DMS53 treated with DMSO at 0.1 percent for 48 hours (cell line): ENCODE results near the gene NME3.

Source experiments
- DNase-seq: peaks from one replicate; lab custom pipeline; 2025; ENCODE audit not compliant: unreplicated experiment; lab: John Stamatoyannopoulos, UW

The NME3 gene

GRCh38 chr16:1770328-1771187 is 785 bp downstream of the NME3 start:
- DNase-seq = peak; percentile 80

- DNase-seq = no peak
Measured at GRCh38 chr16:1769402-1770300, 1.7 kb downstream of the NME3 start.

GRCh38 chr16:1768767-1769401 is 2.5 kb downstream of the NME3 start:
- DNase-seq = no peak

- DNase-seq = no peak
Measured at GRCh38 chr16:1768061-1768766, 3.1 kb downstream of the NME3 start.

GRCh38 chr16:1767116-1767994 is 4.0 kb downstream of the NME3 start:
- no peak for DNase-seq

- DNase-seq = no peak
Measured at GRCh38 chr16:1766701-1767100, 4.6 kb downstream of the NME3 start.

GRCh38 chr16:1766231-1766630 is 5.1 kb downstream of the NME3 start:
- no peak for DNase-seq

GRCh38 chr16:1765826-1766225 is 5.5 kb downstream of the NME3 start:
- no peak for DNase-seq

GRCh38 chr16:1764971-1765370 is 6.4 kb downstream of the NME3 start:
- no peak for DNase-seq

- DNase-seq = no peak
Measured at GRCh38 chr16:1763521-1764511, 7.5 kb downstream of the NME3 start.

- no peak for DNase-seq
Measured at GRCh38 chr16:1762879-1763520, 8.3 kb downstream of the NME3 start.

- DNase-seq = no peak
Measured at GRCh38 chr16:1762196-1762878, 9.0 kb downstream of the NME3 start.

- no peak for DNase-seq
Measured at GRCh38 chr16:1761751-1762150, 9.6 kb downstream of the NME3 start.

- no peak for DNase-seq
Measured at GRCh38 chr16:1760911-1761310, 10.4 kb downstream of the NME3 start.

- no peak for DNase-seq
Measured at GRCh38 chr16:1759511-1759910, 11.8 kb downstream of the NME3 start.

GRCh38 chr16:1758923-1759322 is 12.4 kb downstream of the NME3 start:
- DNase-seq = no peak

GRCh38 chr16:1757714-1758461 is 13.5 kb downstream of the NME3 start:
- no peak for DNase-seq
